GM04503 (cell line): ENCODE measurements around the gene FHOD3.

Source experiments
- DNase-seq: peaks from one replicate; pipeline ENCODE4 v3.0.0-alpha.2; 2012; ENCODE audit warnings: low read depth

The FHOD3 gene

DNA sequence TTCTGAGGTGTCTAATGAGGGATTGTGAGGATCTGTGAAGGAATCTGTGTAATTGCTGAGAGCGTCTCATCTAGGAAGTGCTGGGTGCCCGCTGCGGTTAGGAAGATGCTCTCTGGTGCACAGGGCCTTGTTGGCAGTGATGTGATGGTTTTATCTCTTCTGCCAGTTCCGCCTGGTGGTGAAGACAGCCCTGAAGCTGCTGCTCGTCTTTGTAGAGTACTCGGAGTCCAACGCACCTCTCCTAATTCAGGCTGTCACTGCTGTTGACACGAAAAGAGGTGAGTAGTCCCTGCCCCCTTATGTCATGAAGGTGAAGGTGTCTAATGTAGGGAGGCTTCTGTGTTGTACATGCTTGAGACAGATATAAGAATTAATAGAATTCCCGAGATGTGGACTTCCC is 297.1 kb downstream of the FHOD3 start:
- no peak for DNase-seq

DNA sequence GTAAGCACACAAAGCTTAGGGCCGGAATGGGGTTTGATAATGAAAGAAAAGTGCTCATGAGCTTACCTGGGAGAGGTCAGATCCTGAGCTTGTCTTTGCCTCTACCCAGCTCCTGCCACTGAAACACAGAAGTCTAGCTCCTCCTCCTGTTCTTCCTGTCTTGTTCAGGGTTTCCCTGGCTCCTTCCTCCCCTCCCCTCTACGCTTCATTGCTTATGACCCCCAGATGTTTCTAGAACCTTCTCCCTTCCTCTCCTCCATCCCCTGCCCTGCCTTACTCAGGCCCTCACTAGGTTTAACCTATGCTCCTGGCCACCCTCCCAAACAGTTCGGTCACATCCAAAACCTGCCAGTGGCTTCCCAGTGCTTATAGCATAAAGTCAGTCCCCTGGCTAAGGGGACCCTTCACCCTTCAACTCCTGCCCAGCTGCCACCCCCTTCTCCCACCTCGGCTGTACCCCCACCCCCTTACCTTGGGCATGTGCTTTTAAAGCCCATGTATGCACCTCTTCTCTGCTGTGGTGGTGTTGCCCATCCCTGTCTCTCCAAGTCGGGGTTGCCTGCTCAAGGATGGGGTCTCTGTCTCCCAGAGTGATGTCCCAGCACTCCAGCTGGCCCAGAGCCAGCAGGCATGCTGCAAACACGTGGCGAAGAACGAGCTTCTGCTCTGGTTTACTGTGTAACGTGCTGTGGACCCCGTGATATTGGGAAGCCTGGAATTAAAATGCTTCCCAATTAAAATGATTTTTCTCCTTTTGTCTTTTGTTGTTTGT is 297.7 kb downstream of the FHOD3 start:
- no peak for DNase-seq

DNA sequence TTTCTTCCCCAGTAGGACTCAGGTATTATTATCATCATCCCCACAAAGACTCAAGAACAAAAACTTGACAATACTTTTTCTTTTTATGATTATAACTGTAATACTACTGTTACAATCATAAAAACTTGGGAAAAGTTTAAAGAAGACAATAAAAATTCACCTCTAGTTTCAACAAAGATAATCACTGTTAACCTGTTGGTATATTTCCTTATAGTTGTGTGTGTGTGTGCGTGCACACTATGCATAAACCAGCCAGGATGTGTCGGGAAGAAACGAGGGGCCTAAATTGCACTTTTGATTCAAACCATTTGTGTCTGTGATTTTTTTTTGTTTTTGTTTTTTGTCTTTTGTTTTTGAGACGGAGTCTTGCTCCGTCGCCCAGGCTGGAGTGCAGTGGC is 298.3 kb downstream of the FHOD3 start:
- no peak for DNase-seq

DNA sequence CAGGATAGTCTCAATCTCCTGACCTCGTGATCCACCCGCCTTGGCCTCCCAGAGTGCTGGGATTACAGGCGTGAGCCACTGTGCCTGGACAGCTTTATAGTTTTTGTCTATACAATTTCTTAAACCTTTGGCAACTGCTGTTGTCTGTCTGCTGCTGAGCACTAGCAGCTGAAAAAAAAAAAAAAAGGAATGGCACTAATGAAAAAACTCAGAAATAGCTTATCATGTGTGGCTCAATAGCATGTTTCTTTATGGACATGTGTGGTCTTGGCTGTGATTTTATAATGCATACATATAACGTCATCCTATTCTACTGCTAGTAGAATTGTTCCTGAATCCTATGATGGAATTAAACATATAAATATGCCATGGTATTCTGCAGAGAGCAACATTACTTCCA is 300.1 kb downstream of the FHOD3 start:
- no peak for DNase-seq

DNA sequence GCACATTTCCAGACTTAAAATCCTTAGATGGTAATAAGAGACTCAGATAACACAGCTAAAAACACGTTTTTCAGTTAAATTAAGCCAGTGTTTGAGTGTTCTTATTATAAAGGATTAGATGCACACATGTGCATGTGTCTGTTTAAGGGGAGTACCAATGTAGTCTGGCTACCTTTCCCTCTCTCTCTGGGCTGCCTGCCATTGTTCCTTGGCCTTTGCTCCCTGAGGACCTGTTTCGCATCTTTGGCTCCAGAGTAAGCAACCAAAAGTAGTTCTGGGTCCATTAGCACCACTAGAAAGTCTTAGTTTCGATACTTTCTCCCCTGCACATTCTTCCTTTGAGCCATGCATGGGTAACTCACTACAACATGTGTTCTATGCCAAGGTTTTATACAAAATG is 303.0 kb downstream of the FHOD3 start:
- DNase-seq: no peak

DNA sequence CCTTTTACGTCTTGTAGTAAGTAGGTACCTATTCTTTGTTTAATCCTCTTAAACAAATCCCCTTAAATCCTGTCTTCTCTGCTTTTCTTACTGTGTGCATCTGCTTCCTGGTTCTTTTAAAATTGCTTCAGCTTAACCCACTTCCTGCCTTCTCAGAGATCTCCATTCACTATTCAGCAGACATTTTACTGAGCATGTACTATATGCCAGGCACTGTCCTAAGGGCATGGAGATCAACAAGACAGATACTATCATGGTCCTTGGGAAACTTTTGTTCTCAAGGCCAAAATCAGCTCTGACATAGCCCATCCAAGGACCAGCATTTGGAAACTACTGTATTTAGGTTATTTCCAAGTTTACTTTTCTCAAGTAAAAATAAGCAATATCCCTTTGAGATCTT is 303.8 kb downstream of the FHOD3 start:
- DNase-seq: no peak

DNA sequence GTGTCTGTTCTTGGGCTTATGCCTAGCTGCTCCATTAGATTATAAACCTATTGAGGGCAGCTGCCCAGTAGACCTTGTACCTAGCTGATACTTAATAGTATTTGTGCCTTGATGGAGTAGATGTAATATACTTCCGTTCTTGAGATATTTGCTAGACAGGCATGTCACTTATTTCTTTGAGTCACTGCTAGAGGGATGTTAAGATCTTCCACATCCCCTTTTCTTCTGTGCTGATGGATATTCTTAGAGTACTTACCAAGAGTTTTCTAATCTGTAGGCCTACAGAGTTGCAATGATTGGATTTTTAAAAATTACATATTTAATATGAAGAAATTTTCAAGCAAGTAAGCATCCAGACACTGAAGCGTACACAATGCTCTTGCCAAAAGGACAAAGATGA is 304.6 kb downstream of the FHOD3 start:
- DNase-seq: no peak

DNA sequence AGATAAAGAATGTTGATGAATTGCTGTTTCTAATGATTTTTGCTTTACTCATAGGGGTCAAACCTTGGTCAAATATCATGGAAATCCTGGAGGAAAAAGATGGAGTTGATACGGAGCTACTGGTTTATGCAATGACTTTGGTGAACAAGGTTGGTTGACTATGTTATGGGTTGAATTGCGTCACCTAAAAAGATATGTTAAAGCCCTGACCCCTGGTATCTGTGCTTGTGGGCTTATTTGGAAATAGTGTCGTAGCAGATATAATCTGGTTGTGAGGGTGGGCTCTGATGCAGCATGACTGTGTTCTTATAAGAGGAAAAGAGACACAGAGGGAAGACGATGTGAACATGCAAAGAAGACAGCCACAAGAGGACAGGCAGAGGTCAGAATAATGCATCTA is 305.1 kb downstream of the FHOD3 start:
- no peak for DNase-seq

DNA sequence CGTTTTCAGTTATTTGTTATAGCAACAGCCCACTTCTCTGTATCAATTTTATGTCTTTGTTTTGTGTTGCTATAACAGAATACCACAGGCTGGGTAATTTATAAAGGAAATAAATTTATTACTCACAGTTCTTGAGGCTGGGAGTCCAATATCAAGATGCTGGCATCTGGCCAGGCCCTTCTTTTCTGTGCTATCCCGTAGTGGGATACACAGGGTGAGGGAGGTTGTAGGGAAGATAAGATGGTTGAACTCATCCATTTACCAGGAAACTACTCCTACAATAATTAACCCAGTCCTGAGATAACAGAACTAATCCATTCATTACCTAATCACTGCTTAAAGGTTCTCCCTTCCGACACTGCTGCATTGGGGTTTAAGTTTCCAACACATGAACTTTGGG is 310.6 kb downstream of the FHOD3 start:
- no peak for DNase-seq

DNA sequence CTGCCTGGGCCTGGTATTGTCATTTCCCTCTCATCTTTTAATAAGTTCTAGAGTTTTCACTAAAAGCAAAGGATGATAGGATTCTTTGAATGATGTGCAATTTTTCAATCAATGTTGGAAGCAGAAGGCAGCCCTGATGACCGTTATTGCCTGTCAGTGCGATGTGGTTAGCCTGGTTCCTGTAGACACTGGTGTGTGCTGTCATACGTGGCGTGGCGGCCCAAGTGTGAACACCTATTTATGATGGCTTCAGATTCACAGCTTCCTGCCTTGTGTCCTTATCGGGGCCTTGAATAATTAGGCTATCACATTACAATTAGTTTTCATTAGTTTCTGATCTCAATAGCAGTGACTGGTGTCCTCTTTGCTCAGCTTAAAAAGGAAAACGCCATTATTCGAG is 312.7 kb downstream of the FHOD3 start:
- DNase-seq: no peak

DNA sequence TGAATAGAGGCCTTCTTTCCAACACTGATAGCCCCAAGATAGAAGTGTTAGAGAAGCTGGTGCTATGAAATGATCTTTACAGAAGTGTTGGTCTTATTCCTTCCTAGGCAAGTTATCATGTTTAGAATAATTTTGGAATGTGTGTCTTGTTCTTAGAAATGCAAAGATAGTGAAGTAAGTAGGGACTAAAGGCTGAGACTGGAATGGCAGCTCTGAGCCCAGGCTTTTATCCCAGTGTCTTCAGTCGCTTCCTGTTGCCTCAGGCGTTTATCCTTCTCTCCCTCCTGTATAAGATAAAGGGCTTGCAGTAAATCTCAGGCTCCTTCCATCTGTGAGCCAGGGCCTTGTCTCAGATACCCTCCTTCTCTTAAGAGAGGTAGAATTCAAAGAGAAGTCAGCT is 313.1 kb downstream of the FHOD3 start:
- no peak for DNase-seq

DNA sequence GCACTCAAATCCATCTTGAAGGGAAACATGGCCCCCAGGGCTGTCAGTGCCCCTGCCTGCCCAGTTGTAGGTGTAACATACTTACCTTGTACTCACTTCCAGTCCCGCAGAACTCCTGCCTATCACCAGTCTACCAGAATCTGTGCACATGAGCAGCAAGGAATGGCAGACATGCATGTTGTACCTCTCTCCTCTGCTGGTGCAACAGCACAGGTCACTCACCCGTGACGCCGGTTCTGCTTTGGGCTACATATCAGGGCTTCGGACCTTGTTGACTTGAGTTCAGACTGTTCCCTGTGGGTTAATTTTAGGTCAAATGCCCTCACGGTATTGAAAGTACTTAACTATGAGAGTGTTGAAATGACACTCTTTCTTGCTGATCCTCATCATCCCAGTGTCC is 315.6 kb downstream of the FHOD3 start:
- DNase-seq: no peak

DNA sequence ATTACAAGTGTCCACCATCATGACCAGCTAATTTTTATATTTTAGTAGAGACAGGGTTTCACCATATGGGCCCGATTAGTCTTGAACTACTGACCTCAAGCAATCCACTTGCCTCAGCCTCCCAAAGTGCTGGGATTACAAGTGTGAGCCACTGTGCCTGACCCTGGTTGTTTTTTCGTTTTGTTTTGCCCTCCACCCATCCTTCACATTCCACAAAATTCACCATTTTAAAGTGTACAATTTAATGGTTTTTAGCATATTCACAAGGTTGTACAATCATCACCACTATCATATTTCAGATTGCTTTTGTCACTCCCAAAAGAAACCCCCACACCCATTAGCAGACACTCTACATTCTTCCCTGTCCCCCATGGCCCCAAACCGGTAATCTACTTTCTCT is 316.3 kb downstream of the FHOD3 start:
- no peak for DNase-seq

DNA sequence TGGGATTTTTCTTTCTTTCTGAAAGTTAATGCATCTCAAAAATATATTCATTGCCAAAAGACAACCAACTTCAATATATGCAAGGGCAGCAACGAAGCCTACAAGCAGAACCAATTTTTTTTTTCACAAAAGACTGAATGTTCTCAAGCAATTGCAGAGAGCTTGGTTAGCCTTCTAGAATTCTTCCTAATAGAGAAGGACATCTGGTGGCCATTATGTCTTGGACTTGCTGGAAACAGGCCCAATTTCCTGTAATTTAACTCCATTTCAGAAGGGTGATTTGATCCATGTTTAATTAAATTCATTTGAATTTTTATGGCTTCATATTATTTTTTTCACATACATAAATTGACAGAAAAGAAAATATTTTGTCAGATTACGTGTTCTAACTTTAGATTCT is 323.3 kb downstream of the FHOD3 start:
- DNase-seq: no peak

DNA sequence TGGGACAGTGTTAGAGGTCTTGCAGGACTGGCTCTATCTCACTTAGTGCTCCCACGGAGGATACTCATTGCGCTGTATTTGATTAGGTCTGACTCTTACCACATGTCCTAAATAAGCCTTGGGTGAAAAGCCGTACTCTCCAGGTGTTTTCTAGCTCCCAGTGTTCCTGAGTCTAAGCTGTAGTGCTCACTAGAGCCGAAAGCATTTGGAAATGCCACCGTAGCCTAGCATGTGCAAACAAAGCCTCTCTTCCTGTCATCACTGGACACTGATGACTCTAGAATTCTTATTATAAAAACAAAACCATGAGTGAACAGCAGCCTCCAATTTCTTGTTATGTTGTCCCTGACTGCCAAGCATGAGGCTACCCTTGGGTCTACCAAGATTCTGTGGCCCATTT is 325.1 kb downstream of the FHOD3 start:
- no peak for DNase-seq

DNA sequence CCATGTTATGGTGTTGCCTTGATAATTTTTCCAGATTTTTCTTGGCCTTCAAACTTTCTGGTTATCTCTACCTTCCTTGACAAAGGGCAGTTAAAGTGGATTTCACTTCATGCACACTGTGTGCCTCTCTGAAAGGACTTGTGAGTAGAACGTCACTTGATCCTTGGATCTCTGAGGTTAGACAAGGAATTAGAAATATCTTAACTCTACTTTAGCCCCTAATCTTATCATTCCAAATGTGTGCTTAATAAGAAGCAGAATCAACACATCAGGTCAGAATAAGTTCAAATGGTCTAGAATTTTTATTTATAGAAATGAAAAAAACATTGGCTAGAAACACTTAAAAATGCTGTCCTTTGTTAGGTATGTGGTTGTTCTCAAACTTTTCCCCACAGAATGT is 325.6 kb downstream of the FHOD3 start:
- no peak for DNase-seq

DNA sequence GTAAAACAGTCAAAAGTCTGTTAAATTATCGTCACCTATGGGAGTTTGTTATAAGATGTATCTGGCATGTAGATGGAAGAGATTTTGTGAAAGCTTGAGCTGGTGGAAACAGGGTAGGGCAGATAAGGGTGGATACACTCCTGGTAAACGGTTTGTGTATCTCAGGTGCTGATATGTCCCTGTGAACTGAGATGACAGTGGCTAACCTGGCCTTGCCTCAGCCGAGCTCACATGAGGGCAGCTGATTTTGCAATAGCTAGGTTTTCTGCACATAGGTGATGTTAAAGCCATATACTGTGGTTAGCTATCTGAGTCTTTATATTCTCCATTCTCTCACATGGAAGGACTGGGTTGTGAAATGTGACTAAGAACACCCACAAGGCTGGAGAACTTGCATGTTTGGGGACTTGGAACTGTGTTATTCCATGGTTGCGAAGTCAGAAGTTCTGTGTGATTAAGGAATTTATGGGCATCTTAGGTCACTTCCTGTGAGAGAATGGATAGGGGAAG is 326.2 kb downstream of the FHOD3 start:
- no peak for DNase-seq

DNA sequence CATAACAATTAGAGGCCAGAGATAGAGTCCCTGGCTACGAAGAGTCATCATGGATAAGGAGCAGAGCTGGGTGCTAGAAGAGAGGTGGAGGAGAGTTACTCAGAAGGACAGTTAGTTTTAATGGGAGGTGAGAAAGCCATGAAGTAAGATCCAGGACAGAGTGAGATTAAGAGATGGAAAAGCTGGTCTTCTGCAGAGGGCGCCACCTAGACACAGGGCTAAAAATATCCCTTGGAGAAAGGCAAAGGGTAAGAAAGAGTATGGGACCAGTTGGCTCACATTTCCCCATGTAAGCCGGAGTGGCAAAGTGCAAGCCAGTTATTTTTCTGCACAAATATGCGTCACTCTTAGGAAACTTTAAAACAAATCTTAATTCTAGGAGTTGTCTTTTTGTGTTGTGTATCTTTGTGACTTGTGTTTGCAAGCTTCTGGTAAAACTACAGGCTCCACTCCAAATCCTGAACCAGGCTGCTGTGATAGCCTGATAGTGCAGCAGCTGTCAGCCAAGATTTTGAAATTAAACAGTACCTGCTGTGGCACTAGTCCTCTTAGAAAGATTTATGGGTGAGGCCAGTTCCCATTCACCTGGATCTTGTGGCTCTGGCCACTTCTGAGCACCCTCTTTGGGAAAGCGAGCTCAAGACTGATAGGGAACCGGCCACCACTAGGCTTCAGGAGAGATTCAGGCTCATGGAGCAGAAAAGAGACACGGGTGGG is 327.1 kb downstream of the FHOD3 start:
- DNase-seq: no peak

DNA sequence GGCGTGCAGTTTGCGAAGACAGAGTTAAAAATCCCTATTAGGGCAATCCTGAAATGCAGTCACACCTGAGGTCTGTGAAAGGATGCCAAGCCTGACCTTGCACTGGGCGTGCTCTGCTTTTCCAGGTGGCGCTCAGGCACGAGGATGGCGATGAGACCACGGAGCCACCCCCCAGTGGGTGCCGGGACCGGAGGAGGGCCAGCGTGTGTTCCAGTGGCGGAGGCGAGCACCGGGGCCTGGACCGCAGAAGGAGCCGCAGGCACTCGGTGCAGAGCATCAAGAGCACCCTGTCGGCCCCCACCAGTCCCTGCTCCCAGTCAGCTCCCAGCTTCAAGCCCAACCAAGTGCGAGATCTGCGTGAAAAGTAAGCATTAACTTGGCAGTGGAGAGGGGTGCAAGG is 327.9 kb downstream of the FHOD3 start:
- DNase-seq: no peak

DNA sequence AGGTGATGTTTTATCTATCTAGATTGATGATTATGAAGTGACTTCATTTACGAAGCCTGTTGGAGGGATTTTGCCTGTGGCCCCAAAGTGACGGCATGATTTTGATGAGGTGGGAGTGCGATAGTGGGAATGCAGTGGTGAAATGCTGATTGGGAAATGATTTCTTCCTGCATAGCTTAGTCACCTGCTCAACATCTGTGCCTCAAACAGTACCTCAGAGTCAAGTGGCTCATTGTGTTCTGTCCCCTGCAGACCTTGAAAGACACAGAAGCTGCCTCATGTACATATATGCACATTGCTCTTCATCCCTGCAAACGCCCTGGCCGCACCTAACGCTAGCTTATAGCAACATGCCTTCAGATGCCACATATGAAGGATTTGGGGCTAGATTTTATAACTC is 330.1 kb downstream of the FHOD3 start:
- DNase-seq: no peak

DNA sequence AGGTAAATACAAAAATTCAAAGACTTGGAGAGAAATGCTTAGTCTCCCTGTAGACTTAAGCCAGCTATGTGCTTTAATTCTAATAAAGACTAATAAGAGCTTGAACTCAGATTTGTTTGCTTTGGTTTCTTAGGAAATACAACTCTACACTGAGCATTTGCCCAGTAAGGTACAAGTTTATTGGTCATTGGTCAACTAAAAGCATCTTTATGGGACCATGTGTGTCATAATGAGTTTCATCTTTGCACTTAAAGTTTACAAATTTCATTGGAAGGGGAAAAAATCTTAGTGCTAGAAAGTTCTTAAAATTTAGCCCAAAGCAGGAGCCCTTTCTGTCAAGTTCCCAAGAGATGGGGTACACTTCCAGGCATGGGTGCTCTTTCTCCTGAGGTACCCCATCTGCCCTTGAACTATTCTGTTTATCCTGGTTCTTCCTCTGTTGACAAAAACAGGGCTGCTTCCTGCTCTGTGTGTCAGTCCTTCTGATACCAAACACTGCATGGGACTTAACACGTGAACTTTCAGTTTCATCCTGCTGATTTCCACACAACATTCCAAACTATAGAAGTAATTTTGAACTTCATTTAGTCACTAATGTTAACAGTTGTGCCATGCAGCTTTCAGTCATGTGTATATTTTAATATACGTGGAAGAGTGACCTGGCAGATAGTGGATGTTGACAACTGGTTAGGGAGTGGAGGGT is 331.1 kb downstream of the FHOD3 start:
- peak; percentile 70 for DNase-seq

DNA sequence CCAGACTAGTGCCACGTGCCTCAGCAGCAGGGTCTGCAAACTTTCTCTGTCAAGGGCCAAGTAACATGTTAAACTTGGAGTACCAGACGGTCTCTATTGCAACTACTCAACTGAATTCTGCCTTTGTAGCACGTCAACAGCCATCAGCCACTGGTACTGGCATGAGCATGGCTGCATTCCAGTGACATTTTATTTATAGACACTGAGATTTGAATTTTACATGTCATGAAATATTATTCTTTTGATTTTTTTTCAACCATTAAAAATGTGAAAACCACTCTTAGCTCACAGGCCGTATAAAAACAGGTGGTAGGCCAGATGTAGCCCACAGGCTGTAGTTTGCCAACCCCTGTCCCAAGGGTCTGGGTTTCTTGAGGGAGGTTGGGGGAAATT is 331.6 kb downstream of the FHOD3 start:
- DNase-seq: no peak

DNA sequence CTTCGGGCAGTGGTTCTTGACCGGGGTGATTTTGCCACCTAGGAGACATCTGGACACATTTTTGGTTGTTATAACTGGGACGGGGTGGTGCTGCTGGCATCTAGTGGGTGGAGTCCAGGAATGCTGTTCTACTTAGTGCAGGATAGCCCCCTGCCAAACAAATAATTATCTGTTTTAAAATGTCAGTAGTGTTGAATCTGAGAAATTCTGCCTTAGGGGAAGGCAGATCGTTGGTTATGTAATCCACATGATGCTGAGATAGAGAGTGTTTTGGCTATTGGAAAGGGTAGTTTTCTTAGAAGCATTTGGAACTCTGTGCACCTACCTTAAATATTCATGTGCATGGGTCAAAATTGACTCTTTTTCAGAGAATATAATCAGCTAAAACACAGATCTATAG is 332.3 kb downstream of the FHOD3 start:
- no peak for DNase-seq
